Endodermal cell (in vitro differentiated cells): ENCODE measurements around the gene IQCB1. TPM values are rescaled to one million over a fixed set of nuclear protein-coding genes. Genes with fewer than 3 reads are reported as not detected.

Source experiments
- DNase-seq: peaks from one replicate; pipeline ENCODE4 v3.0.0-alpha.2; 2017
- H3K27ac ChIP-seq: 2 replicates; pipeline ENCODE4 v1.5.1; 2013; ENCODE audit warnings: mild to moderate bottlenecking, low read depth, low read length, moderate library complexity
- H3K27me3 ChIP-seq: 2 replicates; pipeline ENCODE4 v1.6.1; 2013; ENCODE audit warnings: mild to moderate bottlenecking, low read length, moderate library complexity; ENCODE audit not compliant: insufficient read depth, control insufficient read depth, poor library complexity, severe bottlenecking
- H3K36me3 ChIP-seq: 2 replicates; pipeline ENCODE4 v1.7.0; 2013; ENCODE audit warnings: mild to moderate bottlenecking, low read length, moderate library complexity; ENCODE audit not compliant: control insufficient read depth, insufficient read depth
- H3K4me1 ChIP-seq: one replicate; pipeline ENCODE4 v1.7.0; 2013; ENCODE audit warnings: low read length; ENCODE audit not compliant: control insufficient read depth, insufficient read depth
- H3K4me3 ChIP-seq: 2 replicates; pipeline ENCODE4 v1.5.1; 2013; ENCODE audit warnings: mild to moderate bottlenecking, low read length, moderate library complexity
- H3K9ac ChIP-seq: 2 replicates; pipeline ENCODE4 v1.6.1; 2013; ENCODE audit warnings: mild to moderate bottlenecking, low read length, moderate library complexity; ENCODE audit not compliant: poor library complexity, severe bottlenecking; ENCODE audit errors: extremely low read depth
- H3K9me3 ChIP-seq: 2 replicates; pipeline ENCODE4 v1.6.1; 2013; ENCODE audit warnings: mild to moderate bottlenecking, low read length, moderate library complexity; ENCODE audit not compliant: control insufficient read depth
- H3K27ac Mint-ChIP-seq: 2 replicates; pipeline ENCODE4 v1.8.0; 2020; ENCODE audit warnings: mixed read lengths
- H3K27me3 Mint-ChIP-seq: 2 replicates; pipeline ENCODE4 v1.8.0; 2021; ENCODE audit warnings: mild to moderate bottlenecking, mixed read lengths; ENCODE audit not compliant: insufficient read depth
- H3K36me3 Mint-ChIP-seq: 2 replicates; pipeline ENCODE4 v1.8.0; 2020; ENCODE audit warnings: low read depth, mixed read lengths
- H3K4me1 Mint-ChIP-seq: 2 replicates; pipeline ENCODE4 v1.8.0; 2020; ENCODE audit warnings: mixed read lengths
- H3K4me3 Mint-ChIP-seq: 2 replicates; pipeline ENCODE4 v1.8.0; 2020; ENCODE audit warnings: mild to moderate bottlenecking, moderate library complexity, mixed read lengths
- H3K9me3 Mint-ChIP-seq: 2 replicates; pipeline ENCODE4 v1.8.0; 2020; ENCODE audit warnings: mild to moderate bottlenecking, mixed read lengths
- WGBS, 2 experiments: methylation state at CpG; one replicate each; pipeline versions ENCODE4 v1.1.5 to v1.1.7; 2013; ENCODE audit warnings: missing lambda C conversion rate in 2 of 2, mixed read lengths in 1 of 2; ENCODE audit not compliant: insufficient coverage in 1 of 2, insufficient read length in 1 of 2; 5-methylcytosine and 5-hydroxymethylcytosine counted together
- total RNA-seq, 2 donors: library from RNA; stranded (reverse); fragmentation: NEBNext Ultra II Directional in 1 of 2; extraction: Animal tissue kit (Norgen Biotek cat#: 25700) in 1 of 2; gene quantifications; 2 replicates in 1 of 2; 3 replicates in 1 of 2; pipeline ENCODE4 v1.2.1, GENCODE V29; 2021
- TF ChIP-seq, protein P1 (sequence below): fragments of 200-600 bp; sonication (generic); conservative IDR thresholded peaks from 2 replicates; pipeline ENCODE4 v1.5.0; 2021; ENCODE audit warnings: antibody characterized with exemption, mild to moderate bottlenecking

IQCB1 gene
- total RNA-seq, 2 donors from 2014 or later: 35.2 to 44.5 TPM

DNA sequence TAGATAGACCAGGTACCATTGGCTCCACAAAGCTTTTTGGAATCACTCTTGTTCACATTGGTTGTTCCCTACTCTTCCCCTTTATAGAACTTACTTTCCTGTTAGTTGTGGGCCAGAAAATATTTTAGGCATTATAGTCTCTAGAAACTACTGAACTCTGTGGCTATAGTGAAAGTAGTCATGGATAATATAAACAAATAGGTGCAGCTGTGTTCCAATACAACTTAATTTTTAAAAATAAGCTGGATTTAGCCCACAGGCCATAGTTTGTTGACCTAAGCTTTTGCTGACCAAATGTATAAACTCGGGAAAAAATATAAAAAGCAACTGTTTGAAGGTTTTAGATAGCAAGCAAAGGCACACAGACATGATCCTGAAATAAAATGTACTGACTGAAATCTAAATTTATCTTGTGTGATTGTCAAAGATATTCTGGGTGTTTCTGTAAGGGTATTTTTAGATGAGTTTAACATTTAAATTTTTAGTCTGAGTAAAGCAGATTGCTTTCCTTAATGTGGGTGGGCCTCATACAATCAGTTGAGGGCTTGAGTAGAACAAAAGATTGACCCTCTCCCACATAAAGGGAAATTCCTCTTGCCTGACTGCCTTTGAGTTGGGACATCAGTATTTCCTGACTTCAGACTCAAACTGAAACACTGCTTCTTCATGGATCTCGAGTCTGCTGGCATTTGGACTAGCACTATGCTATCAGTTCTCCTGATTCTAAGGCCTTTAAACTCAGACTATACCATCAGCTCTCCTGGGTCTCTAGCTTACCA is 13.2 kb downstream of the IQCB1 start:
- no peaks in the 10 kb centered on the region for H3K27me3 Mint-ChIP-seq

DNA sequence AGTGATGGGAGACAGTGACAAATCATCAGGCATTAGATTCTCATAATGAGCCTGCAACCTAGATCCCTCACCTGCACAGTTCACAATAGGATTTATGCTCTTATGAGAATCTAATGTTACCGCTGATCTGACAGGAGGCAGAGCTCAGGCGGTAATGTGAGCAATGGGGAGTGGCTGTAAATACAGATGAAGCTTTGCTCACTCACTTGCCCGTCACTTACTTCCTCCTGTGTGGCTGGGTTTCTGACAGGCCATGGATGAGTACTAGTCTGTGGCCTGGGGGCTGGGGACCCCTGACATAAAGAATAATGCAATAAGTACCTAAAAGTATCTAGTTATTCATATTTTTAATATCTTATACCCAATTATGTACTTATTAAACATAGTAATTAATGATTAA is 15.6 kb downstream of the IQCB1 start:
- TF ChIP-seq, protein P1, sequence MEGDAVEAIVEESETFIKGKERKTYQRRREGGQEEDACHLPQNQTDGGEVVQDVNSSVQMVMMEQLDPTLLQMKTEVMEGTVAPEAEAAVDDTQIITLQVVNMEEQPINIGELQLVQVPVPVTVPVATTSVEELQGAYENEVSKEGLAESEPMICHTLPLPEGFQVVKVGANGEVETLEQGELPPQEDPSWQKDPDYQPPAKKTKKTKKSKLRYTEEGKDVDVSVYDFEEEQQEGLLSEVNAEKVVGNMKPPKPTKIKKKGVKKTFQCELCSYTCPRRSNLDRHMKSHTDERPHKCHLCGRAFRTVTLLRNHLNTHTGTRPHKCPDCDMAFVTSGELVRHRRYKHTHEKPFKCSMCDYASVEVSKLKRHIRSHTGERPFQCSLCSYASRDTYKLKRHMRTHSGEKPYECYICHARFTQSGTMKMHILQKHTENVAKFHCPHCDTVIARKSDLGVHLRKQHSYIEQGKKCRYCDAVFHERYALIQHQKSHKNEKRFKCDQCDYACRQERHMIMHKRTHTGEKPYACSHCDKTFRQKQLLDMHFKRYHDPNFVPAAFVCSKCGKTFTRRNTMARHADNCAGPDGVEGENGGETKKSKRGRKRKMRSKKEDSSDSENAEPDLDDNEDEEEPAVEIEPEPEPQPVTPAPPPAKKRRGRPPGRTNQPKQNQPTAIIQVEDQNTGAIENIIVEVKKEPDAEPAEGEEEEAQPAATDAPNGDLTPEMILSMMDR: no peak
- Mint-ChIP-seq H3K4me1 (no peaks in the 10 kb centered on the region), H3K36me3 (peaks cover 79% of the 10 kb centered on the region), H3K27ac (no peak overlapping the region), H3K4me3 (no peak overlapping the region), H3K27me3 (no peaks in the 10 kb centered on the region), H3K9me3 (peaks cover 22% of the 10 kb centered on the region)
- H3K27me3 ChIP-seq: no peaks in the 10 kb centered on the region
- no peak overlapping the region for H3K4me3 ChIP-seq
- H3K36me3 ChIP-seq: peaks cover 62% of the 10 kb centered on the region
- H3K27ac ChIP-seq: no peak overlapping the region
- no peak overlapping the region for H3K9ac ChIP-seq
- 96% methylated on average over 3 of the region's 3 CpGs; no CpG with 5 or more reads in 1 of the 2 experiments for WGBS, 2 experiments
- no peak for DNase-seq
- H3K9me3 ChIP-seq: peaks cover 38% of the 10 kb centered on the region
- H3K4me1 ChIP-seq: no peaks in the 10 kb centered on the region

More for the DNA sequence above, 13.2 kb downstream of the IQCB1 start:
- no peak overlapping the region for H3K4me3 Mint-ChIP-seq
- no peak overlapping the region for H3K27ac Mint-ChIP-seq
- Histone ChIP-seq H3K9me3 (peaks cover 37% of the 10 kb centered on the region), H3K4me3 (no peak overlapping the region), H3K27ac (no peak overlapping the region), H3K4me1 (no peaks in the 10 kb centered on the region), H3K36me3 (peaks cover 79% of the 10 kb centered on the region), H3K27me3 (no peaks in the 10 kb centered on the region), H3K9ac (no peak overlapping the region)
- TF ChIP-seq, protein P1: no peak
- H3K4me1 Mint-ChIP-seq: no peaks in the 10 kb centered on the region
- peaks cover 80% of the 10 kb centered on the region for H3K36me3 Mint-ChIP-seq
- H3K9me3 Mint-ChIP-seq: peaks cover 18% of the 10 kb centered on the region
- 92 to 100% methylated on average over 2 of the region's 2 CpGs for WGBS, 2 experiments
- no peak for DNase-seq

DNA sequence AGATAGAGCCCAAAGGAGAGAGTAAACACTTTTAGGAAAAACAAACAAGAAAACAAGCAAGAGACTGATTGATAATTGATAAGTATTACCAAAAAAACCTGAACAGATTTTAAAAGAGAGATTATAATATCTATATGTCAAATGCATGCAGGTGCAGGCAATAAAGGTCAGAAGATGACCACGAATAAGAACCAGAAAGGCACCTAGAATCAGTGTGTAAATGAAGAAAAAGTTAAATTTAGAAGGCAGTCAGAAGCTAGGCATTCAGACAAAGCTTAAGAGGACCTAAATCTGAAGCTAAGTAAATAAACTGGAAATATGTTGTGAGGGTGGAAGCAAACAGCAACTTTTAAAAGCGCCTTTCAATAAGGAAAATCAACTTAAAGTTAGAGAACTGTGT is 16.3 kb downstream of the IQCB1 start:
- WGBS, 2 experiments: 92 to 100% methylated on average over 1 to 2 of the region's 2 CpGs
- Histone ChIP-seq H3K9me3 (peaks cover 31% of the 10 kb centered on the region), H3K27ac (no peak overlapping the region), H3K4me3 (no peak overlapping the region), H3K27me3 (no peaks in the 10 kb centered on the region), H3K9ac (no peak overlapping the region), H3K4me1 (no peaks in the 10 kb centered on the region), H3K36me3 (peaks cover 56% of the 10 kb centered on the region)
- Mint-ChIP-seq H3K4me3 (no peak overlapping the region), H3K4me1 (peaks cover 2% of the 10 kb centered on the region), H3K27ac (no peak overlapping the region), H3K9me3 (peaks cover 22% of the 10 kb centered on the region), H3K36me3 (peaks cover 77% of the 10 kb centered on the region), H3K27me3 (no peaks in the 10 kb centered on the region)
- TF ChIP-seq, protein P1: no peak
- no peak for DNase-seq
